ENCODE results near the gene SKA1. TPM values are rescaled to one million over a fixed set of nuclear protein-coding genes. Genes with fewer than 3 reads are reported as not detected.
"Not testable (repeated sequence)": the region's sequence is repeated elsewhere in the genome, so short reads cannot be mapped to it uniquely, and the experiment has no call there.

Gene SKA1
- total RNA-seq, 1 donor from 2014 or later, result not detected

DNA sequence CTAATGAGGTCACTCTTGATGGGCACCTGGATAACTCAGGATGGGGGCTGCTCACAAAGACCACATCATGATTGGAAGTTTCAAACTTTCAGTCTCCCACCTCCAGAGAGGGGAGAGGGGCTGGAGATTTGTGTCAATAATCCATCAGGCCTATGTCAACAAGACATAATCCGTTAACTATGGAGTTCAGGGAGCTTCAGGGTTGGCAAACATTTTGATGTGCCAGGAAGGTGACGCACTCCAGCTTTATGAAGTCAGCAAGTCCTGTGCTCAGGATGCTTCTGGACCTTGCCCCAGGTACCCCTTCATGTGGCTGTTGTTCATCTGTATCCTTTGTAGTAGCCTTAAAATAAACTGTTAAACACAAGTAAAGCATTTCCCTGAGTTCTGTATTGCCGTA lies 19.0 kb downstream of the SKA1 start:
- DNase-seq (ENCODE audit: low spot score), result no peak

DNA sequence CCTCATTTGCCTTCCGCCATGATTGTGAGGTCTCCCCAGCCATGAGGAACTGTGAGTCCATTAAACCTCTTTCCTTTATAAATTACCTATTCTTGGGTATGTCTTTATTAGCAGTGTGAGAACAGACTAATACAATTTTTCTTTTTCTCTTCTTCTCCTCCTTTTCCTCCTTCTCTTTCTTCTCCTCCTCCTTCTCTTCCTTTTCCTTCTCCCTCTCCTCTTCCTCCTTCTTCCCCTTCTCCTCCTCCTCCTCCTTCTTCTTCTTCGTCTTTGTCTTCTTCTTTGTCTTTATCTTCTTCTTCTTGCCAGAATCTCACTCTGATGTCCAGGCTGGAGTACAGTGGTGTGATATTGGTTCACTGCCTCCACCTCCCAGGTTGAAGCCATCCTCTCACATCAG lies 20.2 kb downstream of the SKA1 start:
- DNase-seq (ENCODE audit: low spot score), result no peak

DNA sequence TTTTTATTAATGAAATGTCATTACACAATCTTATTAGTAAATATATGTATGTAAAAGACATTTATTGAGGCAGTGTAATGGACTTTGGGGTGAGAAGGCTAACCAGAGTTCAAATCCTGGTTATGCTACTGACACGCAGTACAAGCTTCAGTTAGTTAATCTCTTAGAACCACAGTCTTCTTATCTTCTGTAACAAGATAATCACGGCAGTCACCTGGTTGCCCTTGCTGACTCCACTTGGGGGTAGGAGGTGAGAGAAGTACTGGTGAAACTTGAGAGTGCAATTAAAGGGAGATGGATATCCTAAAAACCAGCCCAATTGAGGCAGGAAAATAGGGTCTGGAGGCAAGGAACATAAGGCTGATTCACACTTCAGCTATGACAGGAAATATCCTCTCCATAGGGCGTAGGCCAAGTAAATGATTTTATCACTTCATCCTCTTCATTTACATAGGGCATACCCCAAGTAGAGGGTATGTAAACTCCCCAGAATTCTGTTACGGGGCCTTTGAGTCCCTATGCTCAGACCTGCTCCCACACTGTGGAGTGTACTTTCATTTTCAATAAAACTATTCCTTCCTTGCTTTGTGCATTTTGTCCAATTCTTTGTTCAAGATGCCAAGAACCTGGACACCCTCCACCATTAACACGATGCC lies 21.3 kb downstream of the SKA1 start:
- no peak for DNase-seq (ENCODE audit: low spot score)

DNA sequence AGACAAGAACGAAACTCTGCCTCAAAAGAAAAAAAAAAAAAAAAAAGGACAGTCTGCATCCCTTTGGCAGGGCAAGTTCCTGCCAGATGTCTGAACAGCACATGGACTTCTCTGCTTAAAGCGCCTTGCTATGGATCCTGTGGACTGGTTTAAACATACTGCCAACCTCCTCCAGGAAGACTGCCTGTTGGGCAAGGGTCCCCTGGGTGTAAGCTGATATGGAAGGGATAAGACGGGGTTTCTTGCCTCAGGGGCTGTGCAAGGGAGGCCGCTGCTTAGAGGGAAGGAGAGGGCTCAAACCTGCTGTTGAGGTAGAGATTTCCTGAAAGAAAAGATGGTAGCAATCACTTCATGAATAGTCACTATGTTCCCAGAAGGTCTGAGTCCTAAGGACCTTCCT lies 22.2 kb downstream of the SKA1 start:
- no peak for DNase-seq (ENCODE audit: low spot score)

DNA sequence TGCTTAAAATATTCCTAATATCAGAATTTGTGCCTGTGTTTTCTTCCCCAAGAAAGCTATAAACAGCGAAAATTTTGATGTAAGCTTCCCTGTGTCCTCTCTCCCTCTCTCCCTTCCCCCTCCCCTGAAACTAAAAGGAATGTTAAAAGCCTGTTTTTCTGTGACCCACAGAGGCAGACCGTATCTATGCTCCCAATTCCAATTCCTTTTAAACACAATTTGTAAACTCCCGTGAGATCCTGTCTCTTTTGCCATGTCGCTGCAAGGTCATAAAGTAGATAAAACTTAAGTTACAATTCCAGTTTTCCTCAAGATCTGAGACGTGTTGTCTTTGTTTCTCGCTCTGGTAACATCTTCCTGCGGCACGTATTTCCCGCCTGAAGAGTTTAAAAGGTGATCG lies 23.3 kb downstream of the SKA1 start:
- no peak for DNase-seq (ENCODE audit: low spot score)

DNA sequence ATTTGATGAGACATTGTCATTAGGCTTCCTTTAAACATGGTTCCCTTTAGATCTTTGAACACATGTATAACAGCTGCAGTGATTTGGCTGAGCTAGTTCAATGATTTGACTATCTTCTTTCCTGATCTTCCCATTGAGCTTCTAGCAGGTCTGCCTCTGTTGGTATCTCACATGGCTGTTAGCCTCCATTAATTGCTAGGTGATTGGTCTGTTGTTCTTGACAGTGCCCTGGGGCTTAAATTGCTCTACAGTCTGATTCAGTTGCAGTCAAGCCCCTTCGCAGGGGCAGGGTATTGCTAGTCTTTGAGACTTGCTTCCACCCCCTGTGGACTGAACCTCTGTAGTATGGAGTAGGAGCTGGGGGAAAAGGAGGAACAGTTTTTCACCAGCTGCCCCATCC lies 24.1 kb downstream of the SKA1 start:
- no peak for DNase-seq (ENCODE audit: low spot score)

DNA sequence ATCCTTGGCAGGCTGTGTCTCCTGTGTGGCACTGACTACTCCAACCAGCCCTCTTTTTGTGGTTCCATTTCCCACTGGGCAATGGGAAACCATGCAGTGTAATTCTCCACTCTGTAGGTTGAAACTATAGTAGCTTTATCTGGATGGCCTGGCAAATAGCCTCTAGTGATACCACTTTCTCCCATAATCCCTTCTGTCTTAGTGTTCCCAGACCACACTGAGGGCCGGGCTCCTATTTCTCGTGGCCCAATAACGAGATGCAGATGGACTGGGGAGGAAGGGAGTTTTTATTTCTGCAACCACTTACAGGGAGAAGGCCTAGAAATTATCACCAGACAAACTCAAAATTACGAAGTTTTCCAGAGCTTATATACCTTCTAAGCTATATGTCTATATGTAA lies 24.7 kb downstream of the SKA1 start:
- no peak for DNase-seq (ENCODE audit: low spot score)

DNA sequence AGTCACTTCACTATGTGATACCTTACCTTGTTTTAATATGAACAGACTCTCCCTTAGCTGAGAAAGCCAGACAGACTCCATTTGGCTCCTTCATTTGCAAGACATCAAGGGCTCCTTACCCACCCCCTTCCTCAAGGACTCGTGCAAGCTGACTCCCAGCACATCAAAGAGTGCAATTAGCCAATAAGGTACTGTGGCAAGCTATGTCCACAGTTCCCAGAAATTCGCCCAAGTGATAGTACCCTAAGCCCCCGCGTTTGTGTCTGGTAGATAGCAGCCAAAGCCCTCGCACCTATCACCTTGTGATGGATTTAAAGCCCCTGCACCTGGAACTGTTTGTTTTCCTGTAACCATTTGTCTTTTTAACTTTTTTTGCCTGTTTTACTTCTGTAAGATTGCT lies 25.6 kb downstream of the SKA1 start:
- DNase-seq (ENCODE audit: low spot score), result not testable (repeated sequence)

DNA sequence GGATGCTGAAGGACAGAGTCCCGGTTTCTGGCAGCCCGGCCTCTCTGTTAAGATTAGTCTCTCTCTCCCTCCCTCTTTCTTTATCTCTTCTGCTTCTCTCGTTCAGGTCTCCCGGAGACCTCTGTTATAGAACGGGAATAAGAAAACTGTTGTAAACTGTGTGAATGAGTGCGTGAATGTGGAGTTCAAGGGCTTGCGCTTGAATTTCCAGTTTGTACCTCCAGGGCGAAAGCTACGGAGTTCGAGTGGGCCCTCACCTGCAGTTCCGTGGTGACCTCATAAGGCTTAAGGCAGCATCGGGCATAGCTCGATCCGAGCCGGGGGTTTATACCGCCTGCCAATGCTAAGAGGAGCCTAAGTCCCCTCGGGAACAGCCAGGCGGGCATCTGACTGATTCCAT lies 26.4 kb downstream of the SKA1 start:
- no peak for DNase-seq (ENCODE audit: low spot score)

DNA sequence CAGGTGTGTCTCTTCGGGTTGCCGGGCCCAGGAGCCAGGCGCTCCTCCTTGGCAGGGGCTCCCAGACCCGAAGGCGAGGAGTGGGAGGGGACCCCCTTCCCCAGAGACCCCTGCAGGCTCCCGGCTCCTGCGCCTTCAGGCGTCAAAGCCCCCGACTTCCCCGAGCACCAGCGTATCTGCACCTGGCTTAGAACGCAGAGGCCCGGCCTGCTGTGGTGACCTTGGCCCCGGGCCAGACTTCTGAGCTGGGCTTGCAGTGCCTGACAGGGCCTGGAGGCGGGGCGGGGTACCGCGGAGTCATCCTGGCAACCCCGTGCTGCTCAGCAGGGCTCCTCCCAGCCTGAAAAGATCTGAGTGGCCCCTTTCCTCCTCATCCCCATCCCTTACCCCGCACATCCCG lies 27.0 kb downstream of the SKA1 start:
- DNase-seq (ENCODE audit: low spot score), result no peak

DNA sequence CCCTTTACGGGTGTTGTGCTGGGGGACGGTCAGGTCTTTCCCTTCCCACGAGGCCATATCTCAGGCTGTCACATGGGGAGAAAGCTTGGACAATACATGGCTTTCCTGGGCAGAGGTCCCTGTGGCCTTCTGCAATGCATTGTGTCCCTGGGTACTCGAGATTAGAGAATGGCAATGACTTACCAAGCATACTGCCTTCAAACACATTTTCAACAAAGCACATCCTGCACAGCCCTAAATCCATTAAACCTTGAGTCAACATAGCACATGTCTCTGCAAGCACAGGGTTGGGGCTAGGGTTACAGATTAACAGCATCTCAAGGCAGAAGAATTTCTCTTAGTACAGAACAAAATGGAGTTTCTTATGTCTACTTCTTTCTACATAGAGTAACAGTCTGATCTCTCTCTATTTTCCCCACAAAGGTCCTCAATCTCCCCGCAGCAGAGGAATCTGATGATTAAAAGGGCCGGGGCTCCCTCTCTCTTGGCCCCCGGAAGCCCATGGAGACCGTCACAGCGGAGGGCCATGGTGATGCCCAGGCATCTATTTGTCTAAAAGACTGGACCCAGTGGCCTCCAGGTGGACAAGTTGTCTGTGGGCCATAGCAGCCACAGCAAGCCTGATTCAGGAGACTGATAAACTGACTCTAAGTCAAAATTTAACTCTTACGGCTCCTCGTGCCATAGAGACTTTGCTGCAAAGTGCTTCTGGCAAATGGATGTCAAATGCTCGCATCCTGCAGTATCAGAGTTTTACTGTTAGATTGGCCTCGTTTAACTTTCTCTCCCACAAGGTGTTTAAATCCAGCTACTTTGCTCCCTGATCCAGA lies 30.1 kb downstream of the SKA1 start:
- not testable (repeated sequence) for DNase-seq (ENCODE audit: low spot score)

DNA sequence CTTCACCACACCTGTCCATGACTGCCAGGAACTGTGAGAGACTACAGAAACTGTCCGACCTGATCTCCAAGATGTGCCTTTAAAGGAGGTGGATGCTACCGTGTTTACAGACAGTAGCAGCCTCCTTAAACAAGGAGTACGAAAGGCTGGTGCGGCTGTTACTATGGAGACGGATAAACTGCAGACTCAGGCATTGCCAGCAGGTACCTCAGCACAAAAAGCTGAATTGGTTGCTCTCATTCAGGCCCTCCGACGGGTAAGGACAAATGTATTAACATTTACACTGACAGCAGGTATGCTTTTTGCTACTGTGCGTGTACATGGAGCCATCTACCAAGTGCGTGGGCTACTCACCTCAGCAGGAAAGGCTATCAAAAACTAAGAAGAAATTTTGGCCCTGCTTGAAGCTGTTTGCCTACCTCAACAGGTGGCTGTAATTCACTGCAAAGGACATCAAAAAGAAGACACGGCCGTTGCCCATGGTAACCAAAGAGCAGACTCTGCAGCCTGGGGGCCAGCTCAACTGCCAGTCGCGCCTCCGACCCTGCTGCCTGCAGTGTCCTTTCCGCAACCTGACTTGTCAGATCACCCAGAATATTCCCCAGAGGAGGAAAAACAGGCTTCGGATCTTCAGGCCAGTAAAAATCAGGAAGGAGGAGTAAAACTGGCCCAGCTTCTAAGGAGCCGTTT lies 30.9 kb downstream of the SKA1 start:
- no peak for DNase-seq (ENCODE audit: low spot score)

DNA sequence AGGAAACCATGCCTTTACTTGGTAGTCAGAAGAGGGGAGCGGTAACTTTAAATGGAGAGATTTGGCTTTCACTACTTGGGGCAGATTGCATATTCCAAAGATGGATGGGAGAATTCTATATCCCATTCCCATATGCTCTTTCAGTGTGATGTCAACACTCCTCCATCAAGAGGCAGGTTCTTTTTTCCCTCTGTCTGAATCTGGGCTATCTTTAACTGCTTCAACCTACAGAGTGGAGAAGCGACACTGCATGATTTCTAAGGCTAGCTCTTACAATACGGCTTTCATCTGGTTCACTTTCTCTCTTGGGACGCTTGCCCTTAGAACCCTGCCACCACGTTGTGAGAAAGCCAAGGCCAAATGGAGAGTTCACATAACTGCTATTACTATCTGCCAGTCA lies 34.4 kb downstream of the SKA1 start:
- DNase-seq (ENCODE audit: low spot score), result no peak

DNA sequence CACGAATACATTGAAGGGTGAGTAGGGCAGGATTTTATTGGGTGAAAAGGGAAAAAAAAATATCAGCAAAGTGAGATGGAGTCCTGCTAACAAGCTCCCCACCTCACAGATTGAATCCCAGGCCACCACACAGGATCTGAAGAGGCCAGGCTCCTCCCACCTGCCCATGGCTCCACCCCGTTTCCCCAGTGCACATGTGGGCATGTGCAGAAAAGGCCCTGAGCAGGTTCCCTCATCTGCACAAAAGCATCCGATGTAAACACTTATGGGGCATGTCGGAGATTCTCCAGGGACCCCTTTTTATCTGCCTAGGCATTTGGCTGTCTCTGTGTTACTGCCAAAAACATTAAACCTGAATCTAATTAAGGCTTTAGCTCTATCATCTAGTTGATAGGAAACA lies 35.2 kb downstream of the SKA1 start:
- DNase-seq (ENCODE audit: low spot score), result no peak

DNA sequence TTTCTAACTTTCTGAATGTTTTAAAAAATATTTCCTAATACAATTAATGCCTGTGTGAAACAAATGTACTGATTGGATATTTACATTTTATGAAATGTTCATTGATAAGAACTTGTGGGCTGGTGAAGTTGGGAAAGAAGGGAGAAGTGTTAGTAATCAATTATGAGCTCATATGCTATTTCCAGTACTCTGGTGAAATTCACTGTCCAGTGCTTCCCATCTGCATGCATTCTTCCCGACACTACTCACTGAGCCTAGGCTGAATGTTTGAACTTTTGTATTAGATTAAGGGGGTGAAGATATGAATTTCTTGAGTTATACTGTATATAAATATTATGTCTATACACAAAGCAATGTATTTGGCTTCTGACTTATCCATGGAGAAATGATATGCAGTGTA lies 36.0 kb downstream of the SKA1 start:
- no peak for DNase-seq (ENCODE audit: low spot score)

DNA sequence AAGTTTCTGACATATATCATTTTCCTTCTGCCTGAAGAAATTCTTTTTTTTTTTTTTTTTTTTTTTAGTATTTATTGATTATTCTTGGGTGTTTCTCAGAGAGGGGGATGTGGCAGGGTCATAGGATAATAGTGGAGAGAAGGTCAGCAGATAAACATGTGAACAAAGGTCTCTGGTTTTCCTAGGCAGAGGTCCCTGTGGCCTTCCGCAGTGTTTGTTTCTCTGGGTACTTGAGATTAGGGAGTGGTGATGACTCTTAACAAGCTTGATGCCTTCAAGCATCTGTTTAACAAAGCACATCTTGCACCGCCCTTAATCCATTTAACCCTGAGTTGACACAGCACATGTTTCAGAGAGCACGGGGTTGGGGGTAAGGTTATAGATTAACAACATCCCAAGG lies 42.0 kb downstream of the SKA1 start:
- not testable (repeated sequence) for DNase-seq (ENCODE audit: low spot score)

DNA sequence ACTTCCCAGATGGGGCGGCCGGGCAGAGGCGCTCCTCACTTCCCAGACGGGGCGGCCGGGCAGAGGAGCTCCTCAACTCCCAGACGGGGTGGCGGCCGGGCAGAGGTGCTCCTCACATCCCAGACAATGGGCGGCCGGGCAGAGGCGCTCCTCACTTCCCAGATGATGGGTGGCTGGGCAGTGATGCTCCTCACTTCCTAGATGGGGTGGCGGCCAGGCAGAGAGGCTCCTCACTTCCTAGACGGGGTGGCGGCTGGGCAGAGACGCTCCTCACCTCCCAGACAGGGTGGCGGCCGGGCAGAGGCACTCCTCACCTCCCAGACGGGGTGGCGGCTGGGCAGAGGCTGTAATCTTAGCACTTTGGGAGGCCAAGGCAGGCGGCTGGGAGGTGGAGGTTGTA lies 42.9 kb downstream of the SKA1 start:
- not testable (repeated sequence) for DNase-seq (ENCODE audit: low spot score)

DNA sequence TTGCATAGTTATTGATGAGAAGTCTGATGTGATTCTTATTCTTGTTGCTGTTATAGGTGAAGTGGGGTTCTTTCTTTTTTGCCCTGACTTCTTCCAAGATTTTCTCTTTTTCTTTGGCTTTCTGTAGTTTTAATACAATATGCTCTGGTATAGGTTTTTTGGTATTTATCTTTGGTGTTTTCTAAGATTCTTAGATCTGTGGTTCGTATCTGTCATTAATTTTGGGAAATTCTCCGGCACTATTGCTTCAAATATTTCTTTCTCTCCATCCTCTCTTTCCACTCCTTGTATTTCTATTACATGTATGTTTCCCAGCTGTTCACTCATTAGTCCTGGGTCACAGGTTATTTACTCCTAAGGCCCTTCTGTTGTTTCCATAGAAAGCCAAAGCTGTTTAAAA lies 43.8 kb downstream of the SKA1 start:
- DNase-seq (ENCODE audit: low spot score), result no peak

DNA sequence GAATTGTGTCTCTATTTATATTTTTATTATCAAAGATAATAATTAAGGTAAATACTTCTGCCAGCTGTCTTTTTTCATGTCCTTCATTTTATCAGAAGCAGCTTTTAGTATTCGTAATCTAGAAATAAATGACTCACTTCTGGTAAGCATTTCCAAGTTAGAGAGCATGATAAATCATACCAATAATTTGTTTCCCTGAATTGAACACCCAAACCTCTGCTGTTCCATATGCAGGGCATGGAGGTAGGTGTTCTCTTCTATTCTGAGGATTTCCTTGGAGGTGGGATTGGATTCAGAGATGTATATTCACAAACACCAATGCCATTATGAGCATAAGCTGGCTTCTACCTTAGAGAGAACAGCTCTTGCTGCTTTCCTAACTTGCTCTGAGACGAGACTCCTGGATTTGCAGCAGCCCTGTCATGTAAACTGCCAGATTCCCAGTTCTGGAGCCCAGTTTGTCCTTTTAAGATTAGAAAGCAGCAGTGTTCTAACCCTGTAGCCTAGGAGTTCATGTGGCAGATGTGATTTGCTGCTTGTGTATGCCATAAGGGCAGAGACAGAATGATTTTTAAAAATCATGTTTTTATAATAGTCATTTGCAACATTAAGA lies 47.5 kb downstream of the SKA1 start:
- DNase-seq (ENCODE audit: low spot score), result no peak

DNA sequence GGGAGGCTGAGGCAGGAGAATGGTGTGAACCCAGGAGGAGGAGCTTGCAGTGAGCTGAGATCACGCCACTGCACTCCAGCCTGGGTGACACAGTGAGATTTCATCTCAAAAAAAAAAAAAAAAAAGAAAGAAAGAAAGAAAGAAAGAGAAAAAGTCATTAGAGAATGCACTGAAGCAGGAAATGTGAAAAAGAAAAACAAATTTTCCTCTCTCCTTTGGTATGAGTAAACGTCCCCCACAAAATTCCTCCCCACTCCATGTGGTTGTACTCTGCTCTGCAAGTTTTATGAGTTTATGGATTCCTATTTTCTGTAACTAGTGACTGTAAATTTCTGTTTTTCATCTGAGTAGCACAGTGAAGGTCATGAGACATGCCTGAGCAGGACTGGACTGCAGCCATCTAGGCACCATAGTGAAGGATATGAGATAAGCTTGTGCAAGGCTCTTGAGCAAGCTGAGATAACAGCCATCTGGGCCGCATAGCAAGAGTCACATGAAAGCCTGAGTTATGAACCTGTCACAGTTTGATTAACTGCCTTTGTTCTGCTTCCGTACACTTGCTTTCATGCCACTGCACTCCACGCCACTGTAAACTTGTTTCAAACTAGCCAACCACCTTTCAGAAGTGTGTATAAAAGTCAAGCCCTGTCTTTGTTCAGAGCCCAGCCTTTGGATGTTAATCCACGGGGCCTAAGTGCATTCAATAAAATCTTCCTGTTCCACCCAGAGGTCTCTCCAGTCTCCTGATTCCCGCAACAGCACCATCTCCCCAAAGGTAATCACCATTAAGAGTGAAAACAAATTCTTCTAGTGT lies 50.2 kb downstream of the SKA1 start:
- no peak for DNase-seq (ENCODE audit: low spot score)

DNA sequence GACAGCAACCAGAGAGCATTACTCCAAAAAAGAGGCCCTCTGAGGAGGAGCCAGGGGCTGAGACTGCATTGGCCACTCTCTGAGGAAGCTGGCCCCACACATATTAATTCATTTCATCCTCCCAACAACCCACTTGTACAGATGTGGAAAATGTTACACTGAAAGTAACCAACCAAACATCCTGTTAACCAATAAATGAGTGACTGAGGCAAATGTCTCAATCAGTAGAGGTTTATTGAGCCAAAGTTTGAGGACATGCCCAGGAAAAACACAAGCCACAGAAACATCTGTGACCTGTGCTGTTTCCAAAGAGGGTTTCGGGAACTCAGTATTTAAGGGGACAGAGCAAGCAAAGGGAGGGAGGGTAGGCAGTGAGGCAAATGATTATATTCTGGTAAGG lies 53.0 kb downstream of the SKA1 start:
- no peak for DNase-seq (ENCODE audit: low spot score)
